Lung (tissue), 12 donors: Measurements from ENCODE around the gene GP9. TPM values are rescaled to one million over a fixed set of nuclear protein-coding genes. Genes with fewer than 3 reads are reported as not detected.
"Not testable (repeated sequence)": the region's sequence is repeated elsewhere in the genome, so short reads cannot be mapped to it uniquely, and the experiment has no call there.

Experiments
- ATAC-seq: fragments of 200-7000 bp; cut with Tn5 transposase; one replicate; pipeline ENCODE4 v1.9.1; 2020; ENCODE audit warnings: moderate number of reproducible peaks; ENCODE audit not compliant: insufficient read depth, low FRiP score
- DNase-seq, 3 donors: peaks; one replicate each; pipeline ENCODE4 v3.0.0-alpha.2; 2013 to 2017
- H3K27ac ChIP-seq, 2 donors: one replicate each; pipeline ENCODE4 v1.5.1; 2013; ENCODE audit warnings: mild to moderate bottlenecking in 2 of 2, moderate library complexity in 2 of 2, control low read depth in 1 of 2, inconsistent platforms in 1 of 2, low read depth in 1 of 2, low read length in 1 of 2
- H3K27me3 ChIP-seq, 3 donors: one replicate each; pipeline ENCODE4 v1.5.1; 2013; ENCODE audit warnings: low read length in 2 of 3; ENCODE audit not compliant: control insufficient read depth in 3 of 3, insufficient read depth in 3 of 3
- H3K36me3 ChIP-seq, 4 donors: one replicate each; pipeline ENCODE4 v1.5.1; 2013; ENCODE audit warnings: low read length in 4 of 4, mild to moderate bottlenecking in 1 of 4, moderate library complexity in 1 of 4; ENCODE audit not compliant: control insufficient read depth in 4 of 4, insufficient read depth in 4 of 4
- H3K4me1 ChIP-seq, 5 donors: one replicate each; pipeline ENCODE4 v1.5.1; 2013; ENCODE audit warnings: low read length in 5 of 5, mild to moderate bottlenecking in 2 of 5, moderate library complexity in 1 of 5; ENCODE audit not compliant: control insufficient read depth in 5 of 5, insufficient read depth in 5 of 5
- H3K4me3 ChIP-seq: one replicate; pipeline ENCODE4 v1.5.1; 2013; ENCODE audit warnings: mild to moderate bottlenecking, control low read depth, moderate library complexity
- H3K9ac ChIP-seq, 2 donors: one replicate each; pipeline ENCODE4 v1.5.1; 2013; ENCODE audit warnings: low read length in 2 of 2, control low read depth in 1 of 2; ENCODE audit not compliant: insufficient read depth in 1 of 2
- H3K9me3 ChIP-seq, 4 donors: one replicate each; pipeline ENCODE4 v1.5.1; 2013; ENCODE audit warnings: low read length in 3 of 4, mild to moderate bottlenecking in 1 of 4, moderate library complexity in 1 of 4; ENCODE audit not compliant: control insufficient read depth in 4 of 4, insufficient read depth in 3 of 4
- WGBS, 2 donors: extraction: QIAGEN DNeasy Blood & Tissue Kit; methylation state at CpG; one replicate each; pipeline ENCODE4 v1.1.7; 2013; 5-methylcytosine and 5-hydroxymethylcytosine counted together
- polyA plus RNA-seq, 2 donors: library from polyadenylated mRNA; stranded (reverse); fragments of 200-250 nt; gene quantifications; one replicate each; pipeline ENCODE4 v1.2.1, GENCODE V29; 2013
- total RNA-seq, 2 donors: library from RNA; depleted of rRNA in 1 of 2; stranded (reverse); fragments of >200 nt in 1 of 2; gene quantifications; one replicate each; pipeline ENCODE4 v1.2.1, GENCODE V29; 2014 to 2021
- TF ChIP-seq, protein P1 (sequence below): IDR thresholded peaks from 2 replicates; pipeline ENCODE4 v1.5.1; 2012; ENCODE audit warnings: mild to moderate bottlenecking; ENCODE audit errors: control extremely low read depth, extremely low read depth
- donor health status: control.
- donor health status: control.
- donor health status: Bipolar disorder and iron deficiency.
- donor health status: healthy.
- donor health status: DM: yes; HTN: yes; CAD: no.

The GP9 gene
- total and polyA plus RNA-seq, 4 donors: 0.40 to 6.2 (median 2.2) TPM

DNA sequence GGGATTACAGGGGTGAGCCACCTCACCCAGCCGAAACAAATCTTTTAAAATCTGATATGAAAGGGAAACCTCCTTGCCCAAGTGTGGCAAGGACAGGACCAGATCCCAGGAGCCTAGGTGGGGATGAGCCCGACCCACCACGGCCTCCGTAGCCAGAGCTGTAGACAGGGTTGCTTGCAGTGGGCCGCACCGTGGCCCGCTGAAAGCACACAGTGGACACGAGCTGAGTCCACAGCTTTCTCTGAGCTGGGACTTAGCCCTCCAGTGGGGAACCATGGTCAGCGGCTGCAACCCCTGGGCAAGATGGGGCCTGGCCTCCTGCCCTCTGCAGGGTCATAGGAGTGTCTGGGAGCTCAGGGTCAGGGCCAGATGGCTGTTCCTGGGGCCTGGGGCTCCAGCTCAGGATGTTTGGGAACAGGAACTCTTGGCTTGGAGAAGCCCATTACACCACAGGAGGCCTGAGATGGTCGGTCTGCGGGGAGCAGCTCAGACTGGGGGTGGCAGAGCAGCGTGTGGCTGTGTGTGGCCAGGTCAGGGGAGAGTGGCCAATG lies 24.7 kb downstream of the GP9 start:
- no peak for DNase-seq
- TF ChIP-seq, protein P1, sequence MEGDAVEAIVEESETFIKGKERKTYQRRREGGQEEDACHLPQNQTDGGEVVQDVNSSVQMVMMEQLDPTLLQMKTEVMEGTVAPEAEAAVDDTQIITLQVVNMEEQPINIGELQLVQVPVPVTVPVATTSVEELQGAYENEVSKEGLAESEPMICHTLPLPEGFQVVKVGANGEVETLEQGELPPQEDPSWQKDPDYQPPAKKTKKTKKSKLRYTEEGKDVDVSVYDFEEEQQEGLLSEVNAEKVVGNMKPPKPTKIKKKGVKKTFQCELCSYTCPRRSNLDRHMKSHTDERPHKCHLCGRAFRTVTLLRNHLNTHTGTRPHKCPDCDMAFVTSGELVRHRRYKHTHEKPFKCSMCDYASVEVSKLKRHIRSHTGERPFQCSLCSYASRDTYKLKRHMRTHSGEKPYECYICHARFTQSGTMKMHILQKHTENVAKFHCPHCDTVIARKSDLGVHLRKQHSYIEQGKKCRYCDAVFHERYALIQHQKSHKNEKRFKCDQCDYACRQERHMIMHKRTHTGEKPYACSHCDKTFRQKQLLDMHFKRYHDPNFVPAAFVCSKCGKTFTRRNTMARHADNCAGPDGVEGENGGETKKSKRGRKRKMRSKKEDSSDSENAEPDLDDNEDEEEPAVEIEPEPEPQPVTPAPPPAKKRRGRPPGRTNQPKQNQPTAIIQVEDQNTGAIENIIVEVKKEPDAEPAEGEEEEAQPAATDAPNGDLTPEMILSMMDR: no peak

DNA sequence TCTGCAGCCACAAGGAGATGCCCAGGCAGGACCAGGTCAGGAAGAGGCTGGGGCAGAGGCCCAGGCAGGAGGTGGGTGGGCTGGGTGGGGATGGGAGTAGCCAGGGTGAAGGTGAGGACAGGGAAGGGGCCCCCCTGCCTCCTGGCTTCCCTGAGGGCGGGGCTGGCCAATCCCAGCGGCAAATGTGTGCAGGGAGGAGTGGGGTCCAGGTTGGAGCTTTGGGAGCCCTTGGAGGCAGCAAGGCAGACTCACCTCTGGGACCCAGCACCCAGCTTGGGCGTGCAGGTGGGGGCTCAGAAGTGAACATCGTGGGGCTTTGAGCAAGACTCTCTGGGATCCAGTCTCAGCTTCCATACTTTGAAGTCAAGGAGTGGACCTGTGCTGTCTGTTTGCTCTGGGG lies 25.2 kb downstream of the GP9 start:
- 91 to 98% methylated on average over 4 of the region's 4 CpGs for WGBS, 2 donors
- H3K27ac ChIP-seq: no peak overlapping the region

More for the DNA sequence above, 24.7 kb downstream of the GP9 start:
- no peak overlapping the region for H3K9ac ChIP-seq
- no peaks in the 10 kb centered on the region for H3K27me3 ChIP-seq
- no peaks in the 10 kb centered on the region for H3K9me3 ChIP-seq
- WGBS, 2 donors: 91 to 93% methylated on average over 12 of the region's 12 CpGs
- no peaks in the 10 kb centered on the region for H3K36me3 ChIP-seq
- H3K4me1 ChIP-seq: peaks cover 5 to 11% (median 5%) of the 10 kb centered on the region in 5 donors
- H3K27ac ChIP-seq: no peak overlapping the region
- H3K4me3 ChIP-seq: no peak overlapping the region
- no peak for ATAC-seq

DNA sequence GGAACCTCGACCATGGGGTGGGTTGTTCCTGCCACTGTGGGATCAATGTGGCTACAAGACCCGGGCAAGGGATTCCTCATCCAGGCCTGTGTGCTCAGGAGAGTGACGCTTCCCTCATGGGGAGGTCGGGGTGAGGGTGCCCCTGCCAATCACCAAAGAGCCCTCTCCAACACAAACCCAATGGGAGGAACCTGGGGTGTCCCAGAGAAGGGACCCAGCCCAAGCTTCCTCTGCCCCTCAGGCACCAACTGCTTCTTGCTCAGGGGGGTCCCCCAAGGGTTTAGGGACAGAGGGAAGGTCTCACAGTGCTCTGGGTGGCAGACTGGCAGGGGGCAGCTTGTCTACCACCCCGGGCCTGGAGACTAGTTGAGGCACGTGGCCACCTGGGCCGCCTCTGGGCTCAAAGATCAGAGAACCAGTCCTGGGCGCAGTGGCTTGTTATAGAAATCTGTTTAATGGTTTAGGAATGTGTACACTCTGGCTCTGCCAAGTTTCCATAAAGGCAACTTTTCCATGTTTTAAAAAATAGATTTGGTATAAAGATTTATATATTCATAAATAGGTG lies 26.6 kb downstream of the GP9 start:
- H3K9me3 ChIP-seq: no peaks in the 10 kb centered on the region
- ATAC-seq: no peak
- H3K27ac ChIP-seq: peak overlapping the region; percentile 24 to 95
- TF ChIP-seq, protein P1: no peak
- H3K4me3 ChIP-seq: no peak overlapping the region
- WGBS, 2 donors: 60 to 75% methylated on average over 8 of the region's 8 CpGs
- H3K27me3 ChIP-seq: no peaks in the 10 kb centered on the region
- peak; percentile 55 to 78 (median 66) for DNase-seq
- peaks cover 0 to 6% (median under 1%) of the 10 kb centered on the region in 4 donors for H3K36me3 ChIP-seq
- peak overlapping the region in 1 of 2 donors; percentile 80 for H3K9ac ChIP-seq
- peaks cover 5 to 11% (median 5%) of the 10 kb centered on the region in 5 donors for H3K4me1 ChIP-seq

More for the DNA sequence above, 25.2 kb downstream of the GP9 start:
- H3K4me1 ChIP-seq: peaks cover 5 to 11% (median 5%) of the 10 kb centered on the region in 5 donors
- H3K27me3 ChIP-seq: no peaks in the 10 kb centered on the region
- TF ChIP-seq, protein P1: no peak
- DNase-seq (no peak), ATAC-seq (no peak)
- no peaks in the 10 kb centered on the region for H3K9me3 ChIP-seq
- peaks cover 0 to 1% (median 0%) of the 10 kb centered on the region in 4 donors for H3K36me3 ChIP-seq
- H3K4me3 ChIP-seq: no peak overlapping the region
- H3K9ac ChIP-seq: no peak overlapping the region

DNA sequence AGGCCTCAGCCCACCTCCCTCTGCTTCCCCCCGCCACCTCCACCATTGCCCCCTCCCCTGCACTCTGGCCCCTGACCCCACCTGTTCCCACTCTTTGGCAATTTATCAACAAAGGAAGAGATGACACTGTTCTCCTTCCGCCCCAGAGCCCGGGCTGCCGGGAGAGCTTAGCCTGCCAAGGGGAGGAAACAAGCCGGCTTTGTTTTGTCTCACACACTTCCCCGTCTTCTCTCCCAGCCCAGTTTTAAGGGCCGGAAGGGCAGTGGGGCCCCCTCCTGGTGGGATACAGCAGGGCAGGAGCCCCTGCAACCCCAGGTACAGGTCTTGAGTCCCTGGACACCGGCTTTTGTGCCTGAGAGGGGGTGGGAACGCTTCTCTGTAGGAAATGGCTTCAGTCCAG lies 27.3 kb downstream of the GP9 start:
- not testable (repeated sequence) for H3K27me3 ChIP-seq, H3K27ac ChIP-seq, H3K9me3 ChIP-seq, H3K9ac ChIP-seq, H3K36me3 ChIP-seq, H3K4me3 ChIP-seq
- 12% methylated on average over 7 of the region's 9 CpGs; no CpG with 5 or more reads in 1 of the 2 donors for WGBS, 2 donors
- ATAC-seq: peak; percentile 69
- peaks cover 5 to 11% (median 5%) of the 10 kb centered on the region in 5 donors for H3K4me1 ChIP-seq
- peak; percentile 66 to 80 (median 78) for DNase-seq

DNA sequence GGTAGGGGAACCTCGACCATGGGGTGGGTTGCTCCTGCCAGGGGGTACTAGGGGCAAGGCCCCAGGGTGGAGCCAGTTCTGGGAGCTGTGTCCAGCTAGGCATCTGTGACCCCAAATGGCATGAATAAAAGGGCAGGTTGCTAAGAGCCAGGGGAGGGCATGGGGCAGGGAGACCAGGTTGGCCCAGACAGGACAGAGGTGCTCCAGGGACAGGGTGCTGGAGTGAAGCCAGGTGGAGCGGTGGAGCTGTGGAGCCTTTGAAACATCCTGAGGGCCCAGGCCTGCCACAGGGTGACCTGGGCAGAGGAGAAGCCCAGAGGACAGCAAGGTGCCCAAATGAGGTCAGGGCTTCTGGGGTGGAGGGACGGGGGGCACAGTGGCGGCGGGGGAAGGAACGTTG lies 27.7 kb downstream of the GP9 start:
- not testable (repeated sequence) for ATAC-seq
- peaks cover 5 to 11% (median 5%) of the 10 kb centered on the region in 5 donors for H3K4me1 ChIP-seq
- no CpG with 5 or more reads among the region's 6 CpGs for WGBS, 2 donors

More for the DNA sequence above, 27.7 kb downstream of the GP9 start:
- not testable (repeated sequence) for H3K27ac ChIP-seq, H3K9ac ChIP-seq, DNase-seq, H3K4me3 ChIP-seq, H3K27me3 ChIP-seq, H3K9me3 ChIP-seq
- peaks cover 0 to 10% (median 2%) of the 10 kb centered on the region in 4 donors for H3K36me3 ChIP-seq
